Measurements from ENCODE around the gene NXNL2.

NXNL2 gene

GRCh38 chr9:88572684-88573083 is 37.7 kb downstream of the NXNL2 start:
- TF ChIP-seq, protein P1, sequence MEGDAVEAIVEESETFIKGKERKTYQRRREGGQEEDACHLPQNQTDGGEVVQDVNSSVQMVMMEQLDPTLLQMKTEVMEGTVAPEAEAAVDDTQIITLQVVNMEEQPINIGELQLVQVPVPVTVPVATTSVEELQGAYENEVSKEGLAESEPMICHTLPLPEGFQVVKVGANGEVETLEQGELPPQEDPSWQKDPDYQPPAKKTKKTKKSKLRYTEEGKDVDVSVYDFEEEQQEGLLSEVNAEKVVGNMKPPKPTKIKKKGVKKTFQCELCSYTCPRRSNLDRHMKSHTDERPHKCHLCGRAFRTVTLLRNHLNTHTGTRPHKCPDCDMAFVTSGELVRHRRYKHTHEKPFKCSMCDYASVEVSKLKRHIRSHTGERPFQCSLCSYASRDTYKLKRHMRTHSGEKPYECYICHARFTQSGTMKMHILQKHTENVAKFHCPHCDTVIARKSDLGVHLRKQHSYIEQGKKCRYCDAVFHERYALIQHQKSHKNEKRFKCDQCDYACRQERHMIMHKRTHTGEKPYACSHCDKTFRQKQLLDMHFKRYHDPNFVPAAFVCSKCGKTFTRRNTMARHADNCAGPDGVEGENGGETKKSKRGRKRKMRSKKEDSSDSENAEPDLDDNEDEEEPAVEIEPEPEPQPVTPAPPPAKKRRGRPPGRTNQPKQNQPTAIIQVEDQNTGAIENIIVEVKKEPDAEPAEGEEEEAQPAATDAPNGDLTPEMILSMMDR (IDR thresholded peaks at IDR 0.05; ENCODE audit: extremely low read depth, insufficient read depth, missing control alignments), result no peak
- in situ Hi-C loops (cut with MboI; ENCODE audit: low pct_unique_long_range_greater_than_20kb, low sequenced_read_pairs, unreplicated experiment), result no loop called here
- no peak for DNase-seq (ENCODE audit: low spot score)

DNA sequence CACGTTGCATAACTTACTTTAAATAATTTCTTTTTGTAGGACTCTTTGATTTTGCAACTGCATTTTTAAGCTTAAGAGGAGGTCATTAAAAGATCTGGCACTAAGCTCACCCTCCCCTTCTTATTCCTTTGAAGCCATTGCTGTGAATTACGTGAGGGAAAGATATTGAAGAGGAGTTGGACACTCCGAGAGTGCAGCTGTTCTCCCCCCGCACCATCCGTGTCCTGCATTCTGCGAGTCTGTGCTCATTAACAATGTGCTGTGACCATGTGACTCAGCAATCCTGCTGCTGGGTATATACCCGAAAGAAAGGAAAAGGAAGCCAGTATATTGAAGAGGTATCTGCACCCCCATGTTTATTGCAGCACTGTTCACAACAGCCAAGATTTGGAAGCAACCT is 40.0 kb downstream of the NXNL2 start:
- TF ChIP-seq, protein P1 (IDR thresholded peaks at IDR 0.05; ENCODE audit: extremely low read depth, insufficient read depth, missing control alignments), result no peak
- in situ Hi-C loops (cut with MboI; ENCODE audit: low pct_unique_long_range_greater_than_20kb, low sequenced_read_pairs, unreplicated experiment), result no loop called here
- no peak for DNase-seq (ENCODE audit: low spot score)

DNA sequence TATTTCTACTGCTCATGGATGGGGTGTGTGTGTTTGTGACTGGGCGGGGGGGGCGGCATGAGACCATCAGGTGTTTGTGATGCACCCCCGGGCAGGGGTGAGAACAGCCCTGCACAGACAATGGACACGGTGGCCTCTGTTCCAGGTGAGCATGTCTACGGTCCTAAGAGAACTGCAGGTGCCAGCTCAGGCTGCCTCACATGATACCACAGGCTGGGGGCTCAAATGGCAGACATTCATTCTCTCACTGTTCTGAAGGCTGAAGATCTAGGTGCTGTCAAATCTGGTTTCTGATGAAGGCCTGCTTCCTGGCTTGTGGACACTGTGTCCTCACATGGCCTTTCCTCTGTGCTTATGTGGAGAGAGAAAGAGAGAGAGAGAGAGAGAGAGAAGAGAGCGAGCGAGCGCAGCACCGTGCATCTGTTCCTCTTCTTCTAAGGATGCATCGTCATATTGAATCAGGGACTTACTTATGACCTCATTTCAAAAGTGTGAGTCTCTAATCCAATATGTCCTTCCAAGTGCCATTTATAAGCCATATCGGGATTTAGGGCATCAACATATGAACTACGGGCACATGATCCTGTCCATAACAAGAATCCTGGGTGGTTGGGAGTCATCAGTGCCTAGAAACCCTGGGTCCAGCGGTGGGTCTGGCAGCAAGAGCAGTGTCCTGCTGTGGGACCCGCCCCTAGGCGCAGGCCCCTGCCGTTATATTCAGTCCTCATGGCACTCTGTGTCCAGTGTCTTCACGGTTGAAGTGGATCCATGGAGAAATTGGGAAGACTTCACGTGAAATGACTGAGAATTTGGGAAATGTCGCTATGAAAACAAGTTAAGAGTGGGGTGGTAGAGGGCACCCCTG is 42.5 kb downstream of the NXNL2 start:
- in situ Hi-C loops (cut with MboI; ENCODE audit: low pct_unique_long_range_greater_than_20kb, low sequenced_read_pairs, unreplicated experiment), result no loop called here
- TF ChIP-seq, protein P1 (IDR thresholded peaks at IDR 0.05; ENCODE audit: extremely low read depth, insufficient read depth, missing control alignments), result no peak
- DNase-seq (ENCODE audit: low spot score), result no peak

- TF ChIP-seq, protein P1 (IDR thresholded peaks at IDR 0.05; ENCODE audit: extremely low read depth, insufficient read depth, missing control alignments), result peak; percentile 98
- in situ Hi-C loops (cut with MboI; ENCODE audit: low pct_unique_long_range_greater_than_20kb, low sequenced_read_pairs, unreplicated experiment), result no loop called here
- DNase-seq (ENCODE audit: low spot score), result peak; percentile 79
These were observed 43.4 kb downstream of the NXNL2 start for GRCh38 chr9:88578121-88579049.

- DNase-seq (ENCODE audit: low spot score), result no peak
- TF ChIP-seq, protein P1 (IDR thresholded peaks at IDR 0.05; ENCODE audit: extremely low read depth, insufficient read depth, missing control alignments), result no peak
- in situ Hi-C loops (cut with MboI; ENCODE audit: low pct_unique_long_range_greater_than_20kb, low sequenced_read_pairs, unreplicated experiment), result no loop called here
These were observed 44.2 kb downstream of the NXNL2 start for GRCh38 chr9:88579050-88579715.

DNA sequence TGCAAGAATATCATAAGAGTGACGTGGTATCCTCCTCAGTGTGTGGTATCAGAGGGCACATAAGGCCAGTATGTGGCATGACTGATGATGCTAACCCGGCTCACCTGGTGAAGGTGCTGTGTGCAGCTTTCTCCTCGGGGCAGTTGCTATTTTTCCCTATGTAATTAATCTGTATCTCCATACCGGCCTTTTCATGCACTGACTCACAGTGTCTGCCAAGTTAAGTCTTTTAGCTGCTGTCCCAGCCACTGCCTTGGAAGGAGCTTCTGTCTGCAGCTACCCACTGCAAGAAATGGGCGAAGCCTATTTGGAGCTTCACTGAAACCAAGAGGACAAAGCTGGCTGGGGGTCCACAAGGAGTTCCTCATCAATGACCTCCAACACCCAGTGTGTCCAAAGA is 46.0 kb downstream of the NXNL2 start:
- TF ChIP-seq, protein P1 (IDR thresholded peaks at IDR 0.05; ENCODE audit: extremely low read depth, insufficient read depth, missing control alignments), result no peak
- in situ Hi-C loops (cut with MboI; ENCODE audit: low pct_unique_long_range_greater_than_20kb, low sequenced_read_pairs, unreplicated experiment), result no loop called here
- DNase-seq (ENCODE audit: low spot score), result no peak
